ENCODE data around the gene TMEM44.

TMEM44 gene

GRCh38 chr3:194675680-194676079 is 42.5 kb upstream of the TMEM44 start:
- Histone ChIP-seq H3K36me3 (no peaks in the 10 kb centered on the region), H3K27me3 (ENCODE audit: insufficient read depth, low read depth, severe bottlenecking) (no peaks in the 10 kb centered on the region), H3K9me3 (ENCODE audit: severe bottlenecking) (no peaks in the 10 kb centered on the region), H3K27ac (no peak overlapping the region), H3K4me3 (ENCODE audit: low read depth, low read length) (no peak overlapping the region)
- no peak for DNase-seq
- TF ChIP-seq CTCF (IDR thresholded peaks at IDR 0.05; ENCODE audit: low read depth, low read length): no peak

GRCh38 chr3:194675081-194675640 is 41.9 kb upstream of the TMEM44 start:
- Histone ChIP-seq H3K27ac (no peak overlapping the region), H3K27me3 (ENCODE audit: insufficient read depth, low read depth, severe bottlenecking) (no peaks in the 10 kb centered on the region), H3K4me3 (ENCODE audit: low read depth, low read length) (no peak overlapping the region), H3K36me3 (no peaks in the 10 kb centered on the region), H3K9me3 (ENCODE audit: severe bottlenecking) (no peaks in the 10 kb centered on the region)
- no peak for TF ChIP-seq CTCF (IDR thresholded peaks at IDR 0.05; ENCODE audit: low read depth, low read length)
- DNase-seq: no peak

- Histone ChIP-seq H3K27me3 (ENCODE audit: insufficient read depth, low read depth, severe bottlenecking) (no peaks in the 10 kb centered on the region), H3K4me3 (ENCODE audit: low read depth, low read length) (no peak overlapping the region), H3K36me3 (no peaks in the 10 kb centered on the region; the same call in 1 of the 2 replicates), H3K9me3 (ENCODE audit: severe bottlenecking) (no peaks in the 10 kb centered on the region), H3K27ac (no peak overlapping the region)
- TF ChIP-seq CTCF (IDR thresholded peaks at IDR 0.05; ENCODE audit: low read depth, low read length): no peak
- DNase-seq: no peak
Observed at GRCh38 chr3:194673761-194674160, 40.5 kb upstream of the TMEM44 start.

DNA sequence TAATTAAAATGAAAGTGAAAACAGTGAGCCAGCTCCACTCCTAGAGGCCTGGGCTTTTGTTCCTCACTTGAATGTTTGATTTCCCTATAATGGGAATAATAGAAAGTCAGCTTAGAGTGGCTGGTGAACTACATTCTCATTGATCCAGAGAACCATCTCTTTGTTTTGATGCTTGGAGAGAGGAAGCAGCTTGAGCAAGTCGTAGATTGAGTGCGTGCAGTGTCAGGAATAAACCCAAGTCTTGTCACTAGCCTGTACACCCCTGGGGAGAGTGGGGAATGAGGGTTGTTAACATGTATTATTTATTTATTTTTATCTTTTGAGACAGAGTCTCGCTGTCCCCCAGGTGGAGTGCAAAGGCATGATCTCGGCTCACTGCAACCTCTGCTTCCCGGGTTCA is 39.7 kb upstream of the TMEM44 start:
- no peak for DNase-seq
- Histone ChIP-seq H3K9me3 (ENCODE audit: severe bottlenecking) (no peaks in the 10 kb centered on the region), H3K27me3 (ENCODE audit: insufficient read depth, low read depth, severe bottlenecking) (no peaks in the 10 kb centered on the region), H3K27ac (peak overlapping the region; percentile 97), H3K36me3 (no peaks in the 10 kb centered on the region; the same call in 1 of the 2 replicates), H3K4me3 (ENCODE audit: low read depth, low read length) (peak overlapping the region; percentile 94)
- TF ChIP-seq CTCF (IDR thresholded peaks at IDR 0.05; ENCODE audit: low read depth, low read length): no peak

- no peak for TF ChIP-seq CTCF (IDR thresholded peaks at IDR 0.05; ENCODE audit: low read depth, low read length)
- no peaks in the 10 kb centered on the region; the same call in 1 of the 2 replicates for H3K36me3 ChIP-seq
- DNase-seq: peak; percentile 80
- H3K27ac ChIP-seq: peak within 1 kb of the TSS; percentile 97
- H3K27me3 ChIP-seq (ENCODE audit: insufficient read depth, low read depth, severe bottlenecking): no peaks in the 10 kb centered on the region
- peak within 1 kb of the TSS; percentile 94 for H3K4me3 ChIP-seq (ENCODE audit: low read depth, low read length)
- H3K9me3 ChIP-seq (ENCODE audit: severe bottlenecking): no peaks in the 10 kb centered on the region
Observed at GRCh38 chr3:194671900-194672808, 38.9 kb upstream of the TMEM44 start, which contains the start of gene LSG1. Gene LSG1, minus strand, starts transcription at chr3:194672191. Its CDS starts 29 bp downstream, at chr3:194672162.

All from WERI-Rb-1 (cell line).